ENCODE data around the gene GOLM1. TPM values are rescaled to one million over a fixed set of nuclear protein-coding genes. Genes with fewer than 3 reads are reported as not detected.

The GOLM1 gene
- total and polyA plus RNA-seq, 2 of the 8 experiments (the other 6 are each of a cell fraction or from before 2014, with no cell fraction given), result 45.9 to 88.9 TPM

- Histone ChIP-seq H3K14ac (ENCODE audit: insufficient read length) (no peak overlapping the region), H2AK5ac (ENCODE audit: low read depth, low read length) (no peak overlapping the region), H3K23me2 (ENCODE audit: low read depth, low read length) (no peaks in the 10 kb centered on the region), H2BK12ac (ENCODE audit: low read depth, low read length) (no peak overlapping the region), H3K23ac (ENCODE audit: insufficient read length) (no peak overlapping the region), H3K4me1 (replicated peaks in 1 of 4; ENCODE audit: control insufficient read depth in 3 of 4, insufficient read depth in 4 of 4, low read length in 3 of 4) (no peaks in the 10 kb centered on the region), H3K79me1 (ENCODE audit: low read depth, low read length) (no peaks in the 10 kb centered on the region; the same call in 1 of the 2 replicates), H3K4me3 (ENCODE audit: extremely low read depth in 1 of 4, insufficient read depth in 2 of 4, low read depth in 3 of 4, low read length in 4 of 4) (no peak overlapping the region), H3K9me3 (ENCODE audit: insufficient read depth in 2 of 2, low read depth in 1 of 2, low read length in 1 of 2) (no peaks in the 10 kb centered on the region), H3K56ac (replicated peaks; ENCODE audit: insufficient read length, low read depth, low read length) (no peak overlapping the region), H3K79me2 (ENCODE audit: control insufficient read depth in 1 of 2, insufficient read depth in 2 of 2, low read length in 2 of 2) (no peaks in the 10 kb centered on the region), H3K9ac (replicated peaks in 1 of 4; ENCODE audit: extremely low read depth in 1 of 4, low read depth in 3 of 4, low read length in 3 of 4) (no peak overlapping the region), H3K4me2 (ENCODE audit: insufficient read depth in 1 of 2, low read depth in 2 of 2, low read length in 2 of 2) (no peak overlapping the region), H3K27me3 (replicated peaks in 1 of 4; ENCODE audit: control insufficient read depth in 3 of 4, extremely low read depth in 1 of 4, insufficient read depth in 3 of 4, low read length in 3 of 4) (no peaks in the 10 kb centered on the region), H3K36me3 (ENCODE audit: control insufficient read depth in 2 of 4, insufficient read depth in 4 of 4, low read length in 3 of 4) (no peaks in the 10 kb centered on the region), H2BK15ac (ENCODE audit: low read length) (no peak overlapping the region), H2BK120ac (replicated peaks; ENCODE audit: low read depth, low read length) (no peak overlapping the region), H2BK20ac (ENCODE audit: low read length) (no peak overlapping the region), H3K27ac (ENCODE audit: low read depth, low read length) (no peak overlapping the region), H4K8ac (ENCODE audit: extremely low read depth, insufficient read depth, low read length) (no peak overlapping the region), H4K5ac (ENCODE audit: insufficient read length, low read depth, low read length) (no peak overlapping the region), H2BK5ac (ENCODE audit: low read depth, low read length) (no peak overlapping the region), H3K18ac (ENCODE audit: extremely low read depth, low read length) (no peak overlapping the region), H3K4ac (replicated peaks; ENCODE audit: insufficient read length, low read depth, low read length) (no peak overlapping the region), H4K20me1 (replicated peaks in 1 of 2; ENCODE audit: control insufficient read depth in 1 of 2, insufficient read depth in 2 of 2, low read length in 2 of 2) (no peaks in the 10 kb centered on the region), H4K91ac (replicated peaks; ENCODE audit: insufficient read length, low read length) (no peak overlapping the region), H2AFZ (ENCODE audit: low read length) (no peak overlapping the region)
- 91% methylated on average over 6 of the region's 6 CpGs; no CpG with 5 or more reads in 1 of the 2 experiments for WGBS, 2 experiments (ENCODE audit: extremely low coverage in 1 of 2, insufficient coverage in 1 of 2, insufficient read length in 1 of 2, insufficient replicate concordance in 2 of 2, low coverage in 1 of 2, low lambda C conversion rate in 2 of 2, missing lambda C conversion rate in 1 of 2)
- FAIRE-seq (no peak), DNase-seq (ENCODE audit: low read depth in 1 of 2, low spot score in 2 of 2) (no peak)
- TF ChIP-seq HDAC2 (IDR thresholded peaks at IDR 0.05; ENCODE audit: borderline replicate concordance in 1 of 2, low read depth in 2 of 2, low read length in 2 of 2), result no peak
- TF ChIP-seq TAF1 (IDR thresholded peaks at IDR 0.05; ENCODE audit: low read depth, low read length), result no peak
- no peak for TF ChIP-seq KDM5A (IDR thresholded peaks at IDR 0.05; ENCODE audit: low read length)
- no peak for TF ChIP-seq E2F6 (IDR thresholded peaks at IDR 0.05)
- TF ChIP-seq JUND (IDR thresholded peaks at IDR 0.05; ENCODE audit: low read length), result no peak
- no peak for TF ChIP-seq NRF1 (IDR thresholded peaks at IDR 0.05; ENCODE audit: low read depth, low read length)
- POLR2A ChIA-PET (ENCODE audit: partially characterized antibody), result interaction anchor here (0.6 to 1.3 kb wide), 2 partner anchors 61 to 178 kb away, joined by 3 read pairs; no protein-coding TSS in a partner anchor
- CTCF ChIA-PET (ENCODE audit: partially characterized antibody), result interaction anchor here (0.6 to 2.6 kb wide), 11 partner anchors 9 to 230 kb away, joined by 3 to 10 read pairs (median 4); no protein-coding TSS in a partner anchor
Observed at GRCh38 chr9:86045654-86046053, 53.7 kb downstream of the GOLM1 start.
